Activated CD8-positive, alpha-beta memory T cell treated with anti-CD3 and anti-CD28 coated beads for 1 hour (primary cell): Measurements from ENCODE around the gene ADGRG3.

Source experiments
- DNase-seq, 2 donors: peaks; one replicate each; pipeline ENCODE4 v3.0.0-alpha.2; 2020; ENCODE audit warnings: low read depth in 1 of 2; ENCODE audit errors: extremely low read depth in 1 of 2

The ADGRG3 gene

GRCh38 chr16:57668263-57668571 is at the start of gene ADGRG3:
Gene ADGRG3 (plus strand): TSS chr16:57668306. CDS start chr16:57668348, 42 bp downstream.
- DNase-seq, result no peak

GRCh38 chr16:57619133-57619605 is 48.9 kb upstream of the ADGRG3 start:
- no peak for DNase-seq

GRCh38 chr16:57619606-57620334 is 48.3 kb upstream of the ADGRG3 start:
- no peak for DNase-seq

GRCh38 chr16:57620335-57621231 is 47.5 kb upstream of the ADGRG3 start:
- DNase-seq, result no peak

- no peak for DNase-seq
Measured at GRCh38 chr16:57621521-57622271, 46.4 kb upstream of the ADGRG3 start.

- DNase-seq, result no peak
Measured at GRCh38 chr16:57622361-57623250, 45.5 kb upstream of the ADGRG3 start.

GRCh38 chr16:57623251-57624043 is 44.7 kb upstream of the ADGRG3 start:
- no peak for DNase-seq

GRCh38 chr16:57624044-57624688 is 43.9 kb upstream of the ADGRG3 start:
- no peak for DNase-seq

- no peak for DNase-seq
Measured at GRCh38 chr16:57624806-57625500, 43.2 kb upstream of the ADGRG3 start.

- no peak for DNase-seq
Measured at GRCh38 chr16:57626420-57627170, 41.5 kb upstream of the ADGRG3 start.

GRCh38 chr16:57627184-57627871 is 40.8 kb upstream of the ADGRG3 start:
- no peak for DNase-seq

GRCh38 chr16:57628008-57628781 is 39.9 kb upstream of the ADGRG3 start, which contains the start of gene ADGRG1:
Gene ADGRG1 (plus strand): TSS chr16:57628630. CDS start chr16:57650288, 21,658 bp downstream.
- DNase-seq, result no peak

- DNase-seq, result no peak
Measured at GRCh38 chr16:57628783-57629293, 39.3 kb upstream of the ADGRG3 start.

GRCh38 chr16:57629516-57630406 is 38.3 kb upstream of the ADGRG3 start:
- DNase-seq, result no peak

GRCh38 chr16:57630407-57630797 is 37.7 kb upstream of the ADGRG3 start:
- no peak for DNase-seq
